ENCODE data around the gene MBOAT1.

MBOAT1 gene

DNA sequence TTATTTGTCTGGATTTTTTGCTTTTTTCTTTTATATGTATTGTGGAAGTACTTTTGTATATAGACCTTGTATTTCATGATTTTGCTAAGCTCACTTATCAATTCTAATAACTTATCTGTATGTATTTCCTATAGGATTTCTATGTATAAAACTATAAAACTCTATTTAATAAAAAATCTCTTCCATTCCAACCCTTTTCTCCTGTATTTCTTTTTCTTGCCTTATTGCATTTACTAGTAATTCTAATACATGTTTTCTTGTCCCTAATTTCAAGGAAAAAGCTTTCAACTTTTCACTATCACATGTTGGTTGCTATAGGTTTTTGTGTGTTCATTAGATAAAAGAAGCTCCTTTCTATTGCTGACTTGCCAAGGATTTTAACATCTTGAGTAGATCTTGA lies 125.3 kb downstream of the MBOAT1 start:
- DNase-seq: no peak

DNA sequence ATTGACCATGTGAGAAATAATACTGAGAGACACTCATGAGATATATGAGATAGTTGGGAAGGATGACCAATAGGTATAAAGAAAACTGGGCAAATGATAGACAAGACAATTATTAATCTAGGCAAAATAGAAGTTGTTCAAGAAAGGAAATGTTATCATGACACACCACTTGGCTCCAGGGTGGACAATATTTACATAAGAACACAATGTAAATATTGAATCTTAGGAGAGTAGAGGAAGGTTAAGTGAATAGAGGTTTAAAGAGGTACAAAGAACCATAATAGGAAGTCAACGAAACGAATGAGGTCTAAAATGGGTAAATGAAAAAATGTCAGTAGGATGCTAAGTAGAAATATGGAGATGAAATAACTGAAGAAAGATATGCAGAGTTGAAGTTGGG lies 126.5 kb downstream of the MBOAT1 start:
- DNase-seq: no peak

DNA sequence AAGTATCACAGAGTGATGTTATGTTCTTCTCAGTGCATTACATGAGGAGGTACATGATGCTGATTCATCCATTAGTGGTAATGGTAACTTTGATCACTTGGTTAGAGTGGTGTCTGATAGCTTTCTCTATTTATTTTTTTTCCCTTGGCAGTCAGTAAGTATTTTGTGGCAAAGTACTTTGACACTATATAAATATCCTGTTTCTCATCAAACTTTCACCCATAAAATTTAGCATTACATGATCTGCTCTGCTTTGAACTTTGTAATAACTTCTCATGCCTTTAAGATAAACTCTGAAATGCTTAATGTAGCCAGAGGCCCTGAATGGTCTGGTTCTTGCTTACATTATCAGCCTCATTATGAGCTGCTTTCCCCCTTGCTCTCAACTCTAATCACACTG lies 127.9 kb downstream of the MBOAT1 start:
- no peak for DNase-seq

DNA sequence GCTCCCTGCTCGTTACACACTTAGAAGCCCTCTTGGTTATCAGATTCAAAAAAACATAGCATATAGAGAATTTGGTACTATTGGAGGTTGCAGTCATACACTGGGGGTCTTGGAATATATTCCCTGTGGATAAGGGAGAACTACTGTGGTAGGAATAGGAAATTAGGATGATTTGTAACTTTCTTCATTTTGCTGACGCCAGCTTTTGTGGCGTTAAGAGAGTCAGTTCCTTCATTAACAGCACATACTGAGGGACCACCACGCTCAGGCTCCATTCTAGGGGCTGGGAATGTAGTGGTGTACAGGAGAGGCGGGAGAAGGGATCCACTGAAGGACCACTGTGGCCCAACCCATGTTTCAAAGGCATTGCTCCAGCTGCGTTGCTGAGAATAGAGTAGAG lies 140.3 kb downstream of the MBOAT1 start:
- DNase-seq: no peak

DNA sequence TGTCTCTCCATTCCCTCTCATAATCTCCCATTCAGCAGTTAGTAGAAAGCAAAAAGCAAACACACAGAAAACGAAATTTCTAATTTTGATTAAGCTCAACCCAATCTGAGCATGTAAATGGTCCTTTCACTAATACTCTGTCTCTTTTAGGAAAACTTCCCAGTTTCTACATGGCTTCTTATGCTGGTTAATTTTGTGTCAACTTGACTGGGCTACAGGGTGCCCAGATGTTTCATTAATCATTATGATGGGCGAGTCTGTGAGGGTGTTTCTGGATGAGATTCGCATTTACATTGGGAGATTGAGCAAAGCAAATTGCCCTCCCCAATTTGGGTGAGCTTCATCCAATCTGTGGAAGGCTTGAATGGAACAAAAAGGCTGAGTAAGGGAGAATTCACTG lies 142.2 kb downstream of the MBOAT1 start:
- DNase-seq: no peak

DNA sequence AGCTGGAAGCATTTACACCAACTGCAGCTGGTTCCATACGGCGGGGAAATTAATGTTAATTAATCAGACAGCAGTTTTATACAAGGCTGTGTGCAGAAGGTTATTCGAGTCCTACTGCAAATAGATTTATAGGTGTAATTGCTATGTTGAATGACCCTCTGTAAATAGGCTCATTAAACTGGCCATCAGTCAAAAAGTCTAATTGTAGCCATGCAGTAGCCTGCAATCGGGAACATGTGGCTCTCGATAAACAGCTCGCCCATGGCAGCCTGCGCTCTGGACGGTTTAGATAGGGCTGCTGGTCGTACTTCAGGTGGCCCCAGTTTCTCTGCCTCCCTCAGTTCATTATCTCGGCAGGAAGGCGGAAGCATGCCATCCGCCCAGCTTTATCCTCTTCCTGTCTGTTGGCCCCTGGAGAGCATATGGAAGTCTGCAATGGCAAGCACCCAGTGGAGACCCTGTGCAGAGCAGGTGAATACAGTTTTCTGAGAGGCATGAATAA lies 143.2 kb downstream of the MBOAT1 start:
- peak; percentile 64 for DNase-seq

DNA sequence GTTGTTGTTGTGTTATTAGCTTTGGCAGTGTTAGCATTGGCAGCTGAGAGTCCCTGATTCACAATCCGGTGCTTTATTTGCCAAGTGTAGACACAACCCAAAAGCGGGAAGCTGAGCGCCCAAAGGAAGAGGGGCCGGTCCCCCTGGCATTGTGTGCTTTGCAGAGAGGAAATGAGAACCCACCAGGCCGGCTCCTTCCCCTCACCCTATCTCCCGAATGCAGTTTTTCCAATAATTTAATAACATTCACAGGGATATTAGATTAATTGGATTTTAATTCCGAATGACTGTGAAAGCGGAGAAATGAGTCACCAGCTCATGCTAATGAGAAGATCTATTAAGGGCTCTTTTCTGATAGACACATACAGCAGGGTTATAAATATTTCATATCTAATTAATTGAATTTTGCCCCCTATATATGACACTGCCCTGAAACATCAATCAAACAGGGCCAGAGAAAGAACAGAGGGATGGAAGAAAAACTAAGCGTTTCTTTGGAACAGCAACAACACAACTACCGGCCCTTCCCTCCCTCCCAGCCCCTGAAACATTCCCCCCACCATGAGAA lies 143.8 kb downstream of the MBOAT1 start:
- no peak for DNase-seq

DNA sequence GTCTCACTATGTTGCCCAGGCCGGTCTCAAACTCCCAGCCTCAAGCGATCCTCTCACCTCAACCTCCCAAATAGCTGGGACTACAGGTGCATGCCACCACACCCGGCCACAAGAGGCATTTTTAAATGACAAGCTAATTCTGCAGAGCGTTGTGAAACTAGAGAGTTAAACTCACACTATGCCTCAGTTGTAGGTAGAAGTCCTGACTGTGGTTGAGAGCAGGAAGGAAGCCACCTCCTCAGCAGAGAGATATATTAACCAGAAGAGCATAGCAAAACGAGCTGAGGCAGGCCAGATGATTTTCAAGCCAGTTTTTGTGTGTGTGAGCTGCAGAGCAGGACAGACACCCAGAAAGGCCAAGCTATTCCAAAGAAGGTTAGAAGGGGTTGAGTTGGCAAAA lies 150.3 kb downstream of the MBOAT1 start:
- no peak for DNase-seq

DNA sequence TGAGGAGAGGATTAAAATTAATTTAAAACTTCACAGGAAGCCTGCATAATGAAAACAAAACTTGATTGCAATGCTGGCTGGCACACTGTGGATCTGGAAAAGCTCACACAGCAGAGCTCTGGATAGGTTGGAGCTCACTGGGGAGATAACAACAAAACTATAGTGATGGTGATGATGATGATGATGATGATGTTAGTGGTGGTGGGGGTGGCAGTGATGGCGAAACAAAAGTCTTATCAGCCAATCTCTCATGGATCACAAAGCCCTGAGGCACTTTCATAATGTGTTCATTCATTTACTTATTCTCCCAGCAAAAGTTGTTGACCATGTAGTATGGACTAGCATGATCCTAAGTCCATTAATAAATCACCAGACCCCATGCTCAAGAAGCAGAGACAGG lies 152.0 kb downstream of the MBOAT1 start:
- no peak for DNase-seq

DNA sequence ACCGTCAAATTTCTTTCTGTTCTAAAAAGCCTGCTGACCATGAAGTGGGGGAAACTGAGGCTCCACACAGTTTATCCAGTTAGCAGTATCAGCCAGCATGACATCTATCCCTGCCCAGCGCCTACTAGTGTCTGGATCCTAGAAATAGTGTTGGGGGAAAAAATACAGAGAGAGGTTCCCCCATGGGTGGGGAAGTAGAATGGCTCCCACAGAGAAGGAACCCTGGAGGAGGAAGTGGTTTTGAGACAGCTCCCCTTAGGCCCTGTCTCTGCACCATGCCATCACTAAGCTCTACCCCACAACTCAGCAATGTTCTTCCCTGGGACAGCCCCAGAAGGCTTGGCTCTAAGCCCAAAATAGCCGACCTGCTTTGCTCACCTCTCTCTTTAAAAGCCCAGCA lies 153.4 kb downstream of the MBOAT1 start:
- DNase-seq: peak; percentile 51

DNA sequence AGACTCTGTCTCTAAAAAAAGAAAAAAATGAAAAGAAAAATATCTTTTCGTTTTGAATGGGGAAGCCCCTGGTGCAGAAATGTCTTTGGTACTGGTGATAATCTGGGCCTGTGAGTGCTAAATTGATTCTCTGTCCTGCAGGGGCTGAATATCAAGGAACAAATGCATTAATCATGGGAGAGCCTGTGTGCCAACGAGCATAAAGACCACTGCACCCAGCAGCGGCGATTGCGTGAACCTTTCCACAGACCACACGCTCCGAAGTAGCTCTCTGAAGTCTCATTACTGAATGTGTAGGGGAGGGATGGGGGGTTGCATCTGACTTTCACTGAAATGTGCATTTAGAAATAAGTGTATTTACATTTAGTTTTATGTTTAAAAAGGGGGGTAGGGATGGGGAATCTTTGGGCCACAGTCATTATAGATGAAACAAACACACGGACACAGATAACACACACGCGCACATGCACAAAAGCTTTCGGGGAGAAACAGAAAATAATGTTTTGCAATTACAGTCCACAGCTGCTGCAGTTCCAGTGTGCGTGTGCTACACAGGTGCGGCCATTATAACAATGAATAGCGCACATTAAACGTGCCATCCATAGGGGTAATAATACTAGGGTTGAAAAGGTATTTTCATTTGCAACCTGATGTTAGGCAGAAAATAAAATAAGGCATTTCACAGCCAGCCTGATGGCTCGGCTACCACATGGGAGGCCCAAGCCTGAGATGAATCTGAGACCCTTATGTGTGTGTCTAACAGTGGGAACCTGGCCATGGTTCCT lies 154.0 kb downstream of the MBOAT1 start:
- no peak for DNase-seq

DNA sequence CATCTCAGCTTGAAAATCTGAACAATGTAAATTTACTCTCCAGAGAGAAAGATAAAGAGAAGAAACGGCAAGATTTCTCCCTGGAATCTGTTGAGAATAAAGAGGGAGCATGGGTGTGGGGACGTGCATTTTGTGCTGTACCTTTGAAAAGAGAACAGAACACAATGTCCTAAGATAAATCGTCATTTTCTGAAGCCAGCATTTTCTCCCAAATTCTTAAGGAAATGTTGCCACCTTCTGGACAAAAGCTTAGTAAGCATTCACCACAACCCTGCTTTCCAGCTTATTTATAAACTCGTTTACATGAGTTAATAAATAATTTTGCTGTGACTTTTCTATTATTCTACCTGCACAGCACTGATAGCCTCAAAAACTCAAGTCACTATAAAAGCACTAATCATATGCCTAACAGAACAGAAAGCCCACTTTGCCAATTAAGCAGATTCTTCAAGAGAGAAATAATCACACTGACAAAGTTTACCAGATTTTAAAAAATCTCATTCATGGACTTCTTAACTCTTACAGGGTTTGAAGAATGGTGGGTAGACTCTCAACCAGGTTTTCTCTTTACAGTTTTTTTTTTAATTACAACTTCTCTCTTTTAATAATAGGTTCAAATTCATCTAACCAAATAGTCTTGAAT lies 155.8 kb downstream of the MBOAT1 start:
- DNase-seq: peak; percentile 84

DNA sequence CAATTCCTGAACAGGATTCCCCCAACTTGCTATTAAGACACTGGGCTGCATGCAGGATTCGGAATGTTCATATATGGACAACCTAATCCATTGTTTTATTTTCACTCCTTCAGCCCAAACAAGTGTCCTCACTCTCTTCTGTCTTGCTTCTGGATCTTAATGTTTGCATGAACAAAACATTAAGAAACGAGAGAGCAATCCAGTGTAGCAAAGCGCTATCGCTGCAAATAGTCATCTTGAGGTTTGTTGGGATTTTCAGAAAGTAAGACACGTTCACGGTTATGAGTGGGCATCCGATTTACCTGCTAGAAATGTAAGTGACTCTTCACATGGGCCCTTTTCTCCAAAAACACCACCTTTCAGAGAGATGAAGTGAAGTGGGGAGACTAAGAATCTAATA lies 156.4 kb downstream of the MBOAT1 start:
- no peak for DNase-seq
